ENCODE data around the gene SPATA20.

DNA sequence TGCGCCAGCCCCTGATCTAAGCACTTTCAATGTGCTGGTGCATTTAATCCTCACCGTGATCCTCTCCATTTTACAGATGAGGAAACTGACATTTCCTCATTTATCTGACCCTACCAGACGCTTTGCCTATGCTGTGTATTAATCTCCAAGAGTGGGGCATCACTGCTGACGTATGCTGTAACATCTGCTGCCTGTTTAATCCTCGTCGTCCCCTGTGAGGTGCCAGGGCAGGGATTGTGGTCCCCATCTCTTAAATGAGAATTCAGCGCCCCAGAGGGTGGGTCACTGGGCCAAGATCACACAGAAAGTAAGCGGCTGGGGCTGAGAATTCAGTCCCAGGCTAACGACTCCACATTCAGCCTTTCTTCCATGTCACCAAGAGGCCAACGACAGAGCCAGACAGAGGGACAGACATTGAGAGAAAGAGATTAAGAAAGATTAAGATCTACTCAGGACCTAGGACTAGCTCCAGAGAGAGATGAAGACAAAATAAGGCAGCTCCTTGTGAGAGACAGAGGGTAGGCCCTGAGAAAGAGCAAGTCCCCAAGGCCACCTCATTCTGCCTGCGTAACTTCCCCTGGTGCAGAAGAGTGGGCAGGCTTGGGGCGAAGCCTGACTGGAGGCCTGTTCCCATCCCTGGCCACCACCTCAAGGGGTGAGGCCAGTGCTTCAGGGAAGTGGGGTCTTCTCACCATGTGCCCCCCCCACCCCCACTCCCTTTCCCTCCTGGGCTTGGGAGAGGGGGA, 27.1 kb downstream of the SPATA20 start:
- TF ChIP-seq, protein P1, sequence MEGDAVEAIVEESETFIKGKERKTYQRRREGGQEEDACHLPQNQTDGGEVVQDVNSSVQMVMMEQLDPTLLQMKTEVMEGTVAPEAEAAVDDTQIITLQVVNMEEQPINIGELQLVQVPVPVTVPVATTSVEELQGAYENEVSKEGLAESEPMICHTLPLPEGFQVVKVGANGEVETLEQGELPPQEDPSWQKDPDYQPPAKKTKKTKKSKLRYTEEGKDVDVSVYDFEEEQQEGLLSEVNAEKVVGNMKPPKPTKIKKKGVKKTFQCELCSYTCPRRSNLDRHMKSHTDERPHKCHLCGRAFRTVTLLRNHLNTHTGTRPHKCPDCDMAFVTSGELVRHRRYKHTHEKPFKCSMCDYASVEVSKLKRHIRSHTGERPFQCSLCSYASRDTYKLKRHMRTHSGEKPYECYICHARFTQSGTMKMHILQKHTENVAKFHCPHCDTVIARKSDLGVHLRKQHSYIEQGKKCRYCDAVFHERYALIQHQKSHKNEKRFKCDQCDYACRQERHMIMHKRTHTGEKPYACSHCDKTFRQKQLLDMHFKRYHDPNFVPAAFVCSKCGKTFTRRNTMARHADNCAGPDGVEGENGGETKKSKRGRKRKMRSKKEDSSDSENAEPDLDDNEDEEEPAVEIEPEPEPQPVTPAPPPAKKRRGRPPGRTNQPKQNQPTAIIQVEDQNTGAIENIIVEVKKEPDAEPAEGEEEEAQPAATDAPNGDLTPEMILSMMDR (IDR thresholded peaks at IDR 0.05), result no peak
- no peak for TF ChIP-seq POLR2A (IDR thresholded peaks at IDR 0.05)

All from adrenal gland (tissue), 5 donors.